ENCODE results near the gene ALKAL2.

ALKAL2 gene

GRCh38 chr2:269356-270030, 18.4 kb downstream of the ALKAL2 start:
- no peak for DNase-seq

- no peak for DNase-seq
Observed at GRCh38 chr2:268323-268722, 19.6 kb downstream of the ALKAL2 start.

GRCh38 chr2:264493-265468, 23.1 kb downstream of the ALKAL2 start, which contains the start of gene ACP1:
Gene ACP1, plus strand, starts transcription at chr2:264947. Its CDS starts 18 bp downstream, at chr2:264965.
- DNase-seq = peak; percentile 92 to 94

- DNase-seq = no peak
Observed at GRCh38 chr2:263774-264492, 24.0 kb downstream of the ALKAL2 start, which contains the start of gene SH3YL1. Gene SH3YL1, minus strand, starts transcription at chr2:264032. Its CDS starts 48 bp downstream, at chr2:263984.

GRCh38 chr2:263022-263738, 24.7 kb downstream of the ALKAL2 start:
- DNase-seq = no peak

- no peak for DNase-seq
Observed at GRCh38 chr2:262117-262516, 25.8 kb downstream of the ALKAL2 start.

GRCh38 chr2:260507-261161, 27.3 kb downstream of the ALKAL2 start:
- DNase-seq = no peak

GRCh38 chr2:259789-260331, 28.0 kb downstream of the ALKAL2 start:
- no peak for DNase-seq

- no peak for DNase-seq
Observed at GRCh38 chr2:258933-259332, 29.0 kb downstream of the ALKAL2 start.

GRCh38 chr2:257842-258241, 30.0 kb downstream of the ALKAL2 start:
- no peak for DNase-seq

GRCh38 chr2:257429-257828, 30.5 kb downstream of the ALKAL2 start:
- no peak for DNase-seq

GRCh38 chr2:256094-256493, 31.8 kb downstream of the ALKAL2 start:
- DNase-seq = no peak

GRCh38 chr2:255195-255594, 32.7 kb downstream of the ALKAL2 start:
- DNase-seq = no peak

- no peak for DNase-seq
Observed at GRCh38 chr2:254241-254640, 33.6 kb downstream of the ALKAL2 start.

GRCh38 chr2:253202-253638, 34.7 kb downstream of the ALKAL2 start:
- no peak for DNase-seq

- no peak for DNase-seq
Observed at GRCh38 chr2:252001-252602, 35.8 kb downstream of the ALKAL2 start.

- no peak for DNase-seq
Observed at GRCh38 chr2:249538-250042, 38.3 kb downstream of the ALKAL2 start.

- no peak for DNase-seq
Observed at GRCh38 chr2:248724-249123, 39.2 kb downstream of the ALKAL2 start.

- DNase-seq = peak; percentile 30 to 66
Observed at GRCh38 chr2:246489-247144, 41.3 kb downstream of the ALKAL2 start.

- no peak for DNase-seq
Observed at GRCh38 chr2:244547-244946, 43.3 kb downstream of the ALKAL2 start.

Measured in inflammatory macrophage treated with lipopolysaccharide for 1 hour (primary cell).